ENCODE results near the gene ATP6V0C. TPM values are rescaled to one million over a fixed set of nuclear protein-coding genes. Genes with fewer than 3 reads are reported as not detected.
"Not testable (repeated sequence)": the region's sequence is repeated elsewhere in the genome, so short reads cannot be mapped to it uniquely, and the experiment has no call there.

ATP6V0C gene
- total RNA-seq, 1 experiment from 2014 or later = 260 TPM

DNA sequence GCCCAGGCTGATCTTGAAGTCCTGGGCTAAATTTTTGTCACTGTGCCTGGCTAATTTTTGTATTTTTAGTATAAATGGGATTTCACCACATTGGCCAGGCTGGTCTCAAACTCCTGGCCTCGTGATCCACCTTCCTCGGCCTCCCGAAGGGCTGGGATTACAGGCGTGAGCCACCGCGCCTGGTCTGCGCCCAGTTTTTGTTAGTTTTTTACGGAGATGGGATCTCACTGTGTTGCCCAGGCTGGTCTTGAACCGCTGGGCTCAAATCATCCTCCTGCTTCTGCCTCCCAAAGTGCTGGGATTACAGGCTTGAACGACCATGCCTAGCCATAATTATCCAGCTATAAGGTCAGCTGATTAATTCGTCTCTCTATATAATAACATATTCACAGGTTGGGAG lies 20.2 kb downstream of the ATP6V0C start:
- no peak overlapping the region for H3K27ac Mint-ChIP-seq (ENCODE audit: unreplicated experiment)
- no peak for DNase-seq
- intact Hi-C loops (cut with micrococcal nuclease; ENCODE audit: unreplicated experiment) = no loop called here
- no peak for TF ChIP-seq CTCF (IDR thresholded peaks at IDR 0.05; ENCODE audit: unreplicated experiment)
- H3K4me1 Mint-ChIP-seq (ENCODE audit: low read depth, unreplicated experiment) = peaks cover 15% of the 10 kb centered on the region
- no TSS peak for BruUV-seq (replicated peaks)
- H3K9me3 Mint-ChIP-seq (ENCODE audit: low read depth, unreplicated experiment) = no peaks in the 10 kb centered on the region
- H3K4me3 Mint-ChIP-seq (ENCODE audit: low read depth, unreplicated experiment) = no peak overlapping the region
- no peaks in the 10 kb centered on the region for H3K27me3 Mint-ChIP-seq (ENCODE audit: unreplicated experiment)
- H3K36me3 Mint-ChIP-seq (ENCODE audit: insufficient read depth, unreplicated experiment) = peaks cover 64% of the 10 kb centered on the region
- CTCF ChIA-PET = no interaction called here

- CTCF ChIA-PET; DNase-seq; H3K27me3 Mint-ChIP-seq (ENCODE audit: unreplicated experiment); H3K27ac Mint-ChIP-seq (ENCODE audit: unreplicated experiment); intact Hi-C loops (cut with micrococcal nuclease; ENCODE audit: unreplicated experiment); H3K4me3 Mint-ChIP-seq (ENCODE audit: low read depth, unreplicated experiment); BruUV-seq (replicated peaks); H3K9me3 Mint-ChIP-seq (ENCODE audit: low read depth, unreplicated experiment): not testable (repeated sequence)
- Mint-ChIP-seq H3K4me1 (ENCODE audit: low read depth, unreplicated experiment) (peaks cover 20% of the 10 kb centered on the region), H3K36me3 (ENCODE audit: insufficient read depth, unreplicated experiment) (peaks cover 66% of the 10 kb centered on the region)
Observed at GRCh38 chr16:2534335-2534734, 20.6 kb downstream of the ATP6V0C start.

DNA sequence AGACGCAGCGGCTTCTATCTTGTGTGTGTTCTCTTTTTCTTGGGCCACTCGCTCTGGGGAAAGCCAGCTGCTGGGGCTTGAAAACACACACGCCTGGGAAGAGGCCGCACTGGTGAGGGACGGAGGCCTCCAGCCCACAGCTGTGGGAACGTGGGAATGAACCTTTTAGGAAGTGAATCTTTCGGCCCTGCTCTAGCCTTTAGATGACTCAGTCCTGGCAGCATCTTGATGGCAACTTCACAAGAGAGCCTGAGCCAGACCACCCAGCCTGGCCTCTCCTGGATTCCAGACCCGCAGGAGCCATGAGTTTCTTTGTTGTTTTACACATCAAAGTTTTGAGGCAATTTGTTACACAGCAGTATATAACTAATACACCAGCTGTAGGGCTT lies 21.9 kb downstream of the ATP6V0C start:
- CTCF ChIA-PET = no interaction called here
- Mint-ChIP-seq H3K4me3 (ENCODE audit: low read depth, unreplicated experiment) (no peak overlapping the region), H3K4me1 (ENCODE audit: low read depth, unreplicated experiment) (peaks cover 27% of the 10 kb centered on the region)

GRCh38 chr16:2537451-2538379 lies 24.0 kb downstream of the ATP6V0C start, which contains the start of gene PDPK1:
PDPK1 (plus strand) TSS chr16:2538021; CDS start chr16:2538113, 92 bp downstream.
- peak within 1 kb of the TSS; percentile 77 for H3K4me3 Mint-ChIP-seq (ENCODE audit: low read depth, unreplicated experiment)
- peak within 1 kb of the TSS; percentile 69 for H3K27ac Mint-ChIP-seq (ENCODE audit: unreplicated experiment)
- no TSS peak for BruUV-seq (replicated peaks)
- peak; percentile 97 for DNase-seq
- H3K9me3 Mint-ChIP-seq (ENCODE audit: low read depth, unreplicated experiment) = no peaks in the 10 kb centered on the region
- TF ChIP-seq CTCF (IDR thresholded peaks at IDR 0.05; ENCODE audit: unreplicated experiment) = no peak
- no peaks in the 10 kb centered on the region for H3K27me3 Mint-ChIP-seq (ENCODE audit: unreplicated experiment)
- peaks cover 43% of the 10 kb centered on the region for H3K36me3 Mint-ChIP-seq (ENCODE audit: insufficient read depth, unreplicated experiment)
- H3K4me1 Mint-ChIP-seq (ENCODE audit: low read depth, unreplicated experiment) = peaks cover 38% of the 10 kb centered on the region
- CTCF ChIA-PET = interaction anchor here (0.7 kb wide), 1 partner anchor 18 kb away, joined by 3 read pairs; the partner anchor contains the start of gene AMDHD2
- intact Hi-C loops (cut with micrococcal nuclease; ENCODE audit: unreplicated experiment) = no loop called here

More for the DNA sequence above, 21.9 kb downstream of the ATP6V0C start:
- no TSS peak for BruUV-seq (replicated peaks)
- intact Hi-C loops (cut with micrococcal nuclease; ENCODE audit: unreplicated experiment) = no loop called here
- H3K27me3 Mint-ChIP-seq (ENCODE audit: unreplicated experiment) = no peaks in the 10 kb centered on the region
- no peak for TF ChIP-seq CTCF (IDR thresholded peaks at IDR 0.05; ENCODE audit: unreplicated experiment)
- no peak overlapping the region for H3K27ac Mint-ChIP-seq (ENCODE audit: unreplicated experiment)
- no peaks in the 10 kb centered on the region for H3K9me3 Mint-ChIP-seq (ENCODE audit: low read depth, unreplicated experiment)
- peaks cover 55% of the 10 kb centered on the region for H3K36me3 Mint-ChIP-seq (ENCODE audit: insufficient read depth, unreplicated experiment)
- no peak for DNase-seq

GRCh38 chr16:2539192-2539844 lies 25.6 kb downstream of the ATP6V0C start:
- CTCF ChIA-PET = interaction anchor here (0.7 kb wide), 1 partner anchor 373 kb away, joined by 9 read pairs; the partner anchor contains the start of gene FLYWCH1

More at GRCh38 chr16:2539192-2539844, 25.6 kb downstream of the ATP6V0C start:
- H3K9me3 Mint-ChIP-seq (ENCODE audit: low read depth, unreplicated experiment); BruUV-seq (replicated peaks); H3K27me3 Mint-ChIP-seq (ENCODE audit: unreplicated experiment); DNase-seq; H3K27ac Mint-ChIP-seq (ENCODE audit: unreplicated experiment); intact Hi-C loops (cut with micrococcal nuclease; ENCODE audit: unreplicated experiment): not testable (repeated sequence)
- peaks cover 43% of the 10 kb centered on the region for H3K36me3 Mint-ChIP-seq (ENCODE audit: insufficient read depth, unreplicated experiment)
- H3K4me1 Mint-ChIP-seq (ENCODE audit: low read depth, unreplicated experiment) = peaks cover 38% of the 10 kb centered on the region
- H3K4me3 Mint-ChIP-seq (ENCODE audit: low read depth, unreplicated experiment) = peak overlapping the region; percentile 77
